ENCODE data around the gene THBS4.
"Not testable (repeated sequence)": the region's sequence is repeated elsewhere in the genome, so short reads cannot be mapped to it uniquely, and the experiment has no call there.

THBS4 gene

GRCh38 chr5:80076131-80077050, 41.2 kb downstream of the THBS4 start:
- no peak for DNase-seq (ENCODE audit: low spot score)

GRCh38 chr5:80077051-80077714, 42.0 kb downstream of the THBS4 start:
- no peak for DNase-seq (ENCODE audit: low spot score)

GRCh38 chr5:80078921-80079320, 43.8 kb downstream of the THBS4 start:
- DNase-seq (ENCODE audit: low spot score), result no peak

GRCh38 chr5:80082281-80082680, 47.1 kb downstream of the THBS4 start:
- no peak for DNase-seq (ENCODE audit: low spot score)

- peak; percentile 43 for DNase-seq (ENCODE audit: low spot score)
These were observed 47.6 kb downstream of the THBS4 start for GRCh38 chr5:80082731-80083100.

GRCh38 chr5:80083101-80083890, 48.1 kb downstream of the THBS4 start:
- DNase-seq (ENCODE audit: low spot score), result peak; percentile 46

- DNase-seq (ENCODE audit: low spot score), result no peak
These were observed 55.7 kb downstream of the THBS4 start for GRCh38 chr5:80090884-80091166.

- DNase-seq (ENCODE audit: low spot score), result peak; percentile 72
These were observed 56.6 kb downstream of the THBS4 start for GRCh38 chr5:80091792-80092192.

- DNase-seq (ENCODE audit: low spot score), result peak; percentile 23
These were observed 57.4 kb downstream of the THBS4 start for GRCh38 chr5:80092486-80093107.

- no peak for DNase-seq (ENCODE audit: low spot score)
These were observed 58.6 kb downstream of the THBS4 start for GRCh38 chr5:80093796-80094195.

GRCh38 chr5:80094236-80094738, 59.1 kb downstream of the THBS4 start:
- no peak for DNase-seq (ENCODE audit: low spot score)

- no peak for DNase-seq (ENCODE audit: low spot score)
These were observed 62.3 kb downstream of the THBS4 start for GRCh38 chr5:80097451-80097850.

- no peak for DNase-seq (ENCODE audit: low spot score)
These were observed 66.8 kb downstream of the THBS4 start for GRCh38 chr5:80101993-80102392.

- no peak for DNase-seq (ENCODE audit: low spot score)
These were observed 68.2 kb downstream of the THBS4 start for GRCh38 chr5:80103371-80103770.

- DNase-seq (ENCODE audit: low spot score), result no peak
These were observed 70.7 kb downstream of the THBS4 start for GRCh38 chr5:80105698-80106439.

- no peak for DNase-seq (ENCODE audit: low spot score)
These were observed 71.8 kb downstream of the THBS4 start for GRCh38 chr5:80106916-80107315.

- no peak for DNase-seq (ENCODE audit: low spot score)
These were observed 74.7 kb downstream of the THBS4 start for GRCh38 chr5:80109646-80110478.

- DNase-seq (ENCODE audit: low spot score), result not testable (repeated sequence)
These were observed 76.3 kb downstream of the THBS4 start for GRCh38 chr5:80111376-80111990.

- no peak for DNase-seq (ENCODE audit: low spot score)
These were observed 79.7 kb downstream of the THBS4 start for GRCh38 chr5:80114860-80115259.

GRCh38 chr5:80116000-80116399, 80.9 kb downstream of the THBS4 start:
- no peak for DNase-seq (ENCODE audit: low spot score)

Measured in CD4-positive, alpha-beta T cell treated with Interleukin-6 at 100 ng/mL for 8 hours (primary cell).